Astrocyte (in vitro differentiated cells and primary cell): ENCODE measurements around the gene ANAPC7. TPM values are rescaled to one million over a fixed set of nuclear protein-coding genes. Genes with fewer than 3 reads are reported as not detected.

Source experiments
- DNase-seq: peaks from one replicate; pipeline ENCODE4 v3.0.0-alpha.2; 2010; ENCODE audit warnings: low read depth
- FAIRE-seq: peaks from 2 replicates; lab custom pipeline; 2011; peaks lifted over from hg19 to GRCh38; lab: Jason Lieb, UNC
- H2AFZ ChIP-seq: 2 replicates; pipeline ENCODE4 v1.6.0; 2012; ENCODE audit warnings: low read depth, low read length, inconsistent platforms
- H3K27ac ChIP-seq: 2 replicates; pipeline ENCODE4 v1.5.1; 2011; ENCODE audit warnings: low read depth, low read length, inconsistent platforms
- H3K27me3 ChIP-seq: 2 replicates; pipeline ENCODE4 v1.6.0; 2011; ENCODE audit warnings: low read length, inconsistent platforms; ENCODE audit not compliant: insufficient read depth
- H3K36me3 ChIP-seq: 2 replicates; pipeline ENCODE4 v1.5.1; 2011; ENCODE audit warnings: low read length, inconsistent platforms; ENCODE audit not compliant: insufficient read depth
- H3K4me1 ChIP-seq: 2 replicates; pipeline ENCODE4 v1.5.1; 2011; ENCODE audit warnings: low read length, inconsistent platforms; ENCODE audit not compliant: insufficient read depth
- H3K4me2 ChIP-seq: 2 replicates; pipeline ENCODE4 v1.6.0; 2012; ENCODE audit warnings: low read length, inconsistent platforms
- H3K4me3 ChIP-seq: 2 replicates; pipeline ENCODE4 v1.5.1; 2011; ENCODE audit warnings: low read depth, mild to moderate bottlenecking, low read length, inconsistent platforms; ENCODE audit not compliant: insufficient read depth
- H3K79me2 ChIP-seq: 2 replicates; pipeline ENCODE4 v1.6.0; 2012; ENCODE audit warnings: mild to moderate bottlenecking, low read length, inconsistent platforms; ENCODE audit not compliant: insufficient read depth
- H3K9ac ChIP-seq: 2 replicates; pipeline ENCODE4 v1.6.0; 2012; ENCODE audit warnings: mild to moderate bottlenecking, low read length, inconsistent platforms
- H3K9me3 ChIP-seq: 2 replicates; pipeline ENCODE4 v1.5.1; 2012; ENCODE audit warnings: low read depth, mild to moderate bottlenecking, low read length, inconsistent platforms; ENCODE audit not compliant: insufficient read depth
- H4K20me1 ChIP-seq: 2 replicates; pipeline ENCODE4 v1.6.0; 2012; ENCODE audit warnings: low read length, inconsistent platforms; ENCODE audit not compliant: insufficient read depth
- H3K27ac Mint-ChIP-seq: one replicate; pipeline ENCODE4 v1.8.0; 2021; ENCODE audit warnings: mild to moderate bottlenecking, mixed read lengths; ENCODE audit not compliant: unreplicated experiment
- H3K27me3 Mint-ChIP-seq: one replicate; pipeline ENCODE4 v1.8.0; 2021; ENCODE audit warnings: low read depth, mixed read lengths; ENCODE audit not compliant: unreplicated experiment
- H3K36me3 Mint-ChIP-seq: one replicate; pipeline ENCODE4 v1.8.0; 2021; ENCODE audit warnings: low read depth, mixed read lengths; ENCODE audit not compliant: unreplicated experiment
- H3K4me1 Mint-ChIP-seq: one replicate; pipeline ENCODE4 v1.8.0; 2021; ENCODE audit warnings: low read depth, mixed read lengths; ENCODE audit not compliant: unreplicated experiment
- H3K4me3 Mint-ChIP-seq: one replicate; pipeline ENCODE4 v1.8.0; 2021; ENCODE audit warnings: mild to moderate bottlenecking, moderate library complexity, mixed read lengths; ENCODE audit not compliant: unreplicated experiment
- H3K9me3 Mint-ChIP-seq: one replicate; pipeline ENCODE4 v1.8.0; 2021; ENCODE audit warnings: mild to moderate bottlenecking, mixed read lengths; ENCODE audit not compliant: unreplicated experiment
- CTCF ChIP-seq: IDR thresholded peaks from 2 replicates; pipeline ENCODE4 v1.5.1; 2011; ENCODE audit warnings: low read depth, mild to moderate bottlenecking, inconsistent platforms, low read length, moderate library complexity; ENCODE audit not compliant: insufficient read depth
- EZH2 ChIP-seq: IDR thresholded peaks from 2 replicates; pipeline ENCODE4 v1.6.1; 2012; ENCODE audit warnings: mild to moderate bottlenecking, low read length, inconsistent platforms; ENCODE audit not compliant: insufficient read depth
- total RNA-seq: library from RNA; stranded (reverse); gene quantifications from 2 replicates; pipeline ENCODE4 v1.2.1, GENCODE V29; 2021

ANAPC7 gene
- total RNA-seq, 1 donor from 2014 or later = 50.7 TPM

DNA sequence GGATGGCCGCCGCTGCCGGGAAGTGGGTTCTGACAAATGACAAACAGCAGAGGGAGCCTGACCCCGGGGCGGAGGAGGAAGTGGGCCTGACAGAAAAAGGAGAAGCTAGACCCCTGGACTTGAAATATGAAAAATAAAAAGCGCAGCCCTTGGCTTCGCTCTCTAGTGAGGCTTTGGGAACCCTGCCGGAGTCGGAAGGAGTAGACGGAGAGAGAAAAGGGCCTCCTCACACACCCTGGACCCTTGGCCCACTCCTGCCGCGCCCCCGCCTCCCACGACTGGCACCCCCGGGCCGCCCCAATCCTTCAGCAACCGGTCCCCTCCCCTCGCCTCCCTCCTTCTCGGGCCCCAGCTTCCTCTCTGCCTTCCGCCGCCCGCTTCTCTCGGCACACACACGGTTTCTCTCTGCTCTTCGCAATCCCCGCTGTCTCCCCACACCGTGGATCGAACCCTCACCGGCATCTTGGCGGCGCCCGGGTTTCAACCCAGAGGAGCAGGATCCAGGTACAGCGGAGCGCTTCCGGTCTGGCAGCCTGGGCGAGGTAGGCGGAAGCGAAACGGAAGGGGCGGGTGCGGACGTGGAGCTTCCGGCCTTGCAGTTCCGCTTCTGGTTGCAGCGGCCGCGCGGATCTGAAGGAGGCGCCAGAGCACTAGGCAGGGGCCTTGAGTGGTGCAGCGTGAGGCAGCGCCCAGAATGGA, 46.4 kb upstream of the ANAPC7 start, which contains the start of gene ARPC3:
TSS of gene ARPC3 (minus strand) at position 539 of the 699 bp plus-strand sequence. CDS start at position 462, 77 bp downstream.
- Histone ChIP-seq H3K4me2 (peak within 1 kb of the TSS; percentile 88), H3K9me3 (no peaks in the 10 kb centered on the region), H3K79me2 (peaks cover 52% of the 10 kb centered on the region), H4K20me1 (peaks cover 24% of the 10 kb centered on the region), H3K27me3 (no peaks in the 10 kb centered on the region), H3K9ac (peak within 1 kb of the TSS; percentile 95), H3K27ac (peak within 1 kb of the TSS; percentile 88), H2AFZ (peak within 1 kb of the TSS; percentile 87), H3K4me3 (peak within 1 kb of the TSS; percentile 90), H3K36me3 (peaks cover 15% of the 10 kb centered on the region), H3K4me1 (peaks cover 3% of the 10 kb centered on the region)
- FAIRE-seq (no peak), DNase-seq (peak; percentile 87)
- no peaks in the 10 kb centered on the region for H3K27me3 Mint-ChIP-seq
- peaks cover 12% of the 10 kb centered on the region for H3K36me3 Mint-ChIP-seq
- no peaks in the 10 kb centered on the region for H3K9me3 Mint-ChIP-seq
- peak within 1 kb of the TSS; percentile 99 for H3K4me3 Mint-ChIP-seq
- H3K4me1 Mint-ChIP-seq = peaks cover 11% of the 10 kb centered on the region
- H3K27ac Mint-ChIP-seq = peak within 1 kb of the TSS; percentile 100
- TF ChIP-seq EZH2 = no peak
- peak; percentile 71 for TF ChIP-seq CTCF

- Histone ChIP-seq H4K20me1 (peaks cover 39% of the 10 kb centered on the region), H2AFZ (no peak overlapping the region), H3K79me2 (peaks cover 65% of the 10 kb centered on the region), H3K27me3 (no peaks in the 10 kb centered on the region), H3K4me2 (no peak overlapping the region), H3K27ac (no peak overlapping the region), H3K4me1 (peaks cover 3% of the 10 kb centered on the region), H3K4me3 (no peak overlapping the region), H3K9ac (no peak overlapping the region), H3K36me3 (peaks cover 33% of the 10 kb centered on the region), H3K9me3 (no peaks in the 10 kb centered on the region)
- Mint-ChIP-seq H3K27me3 (no peaks in the 10 kb centered on the region), H3K27ac (no peak overlapping the region), H3K36me3 (peaks cover 12% of the 10 kb centered on the region), H3K4me1 (peaks cover 10% of the 10 kb centered on the region), H3K4me3 (no peak overlapping the region), H3K9me3 (no peaks in the 10 kb centered on the region)
- TF ChIP-seq CTCF = no peak
- no peak for TF ChIP-seq EZH2
- FAIRE-seq = no peak
- DNase-seq = no peak
Observed at GRCh38 chr12:110444455-110444854, 40.9 kb upstream of the ANAPC7 start.

DNA sequence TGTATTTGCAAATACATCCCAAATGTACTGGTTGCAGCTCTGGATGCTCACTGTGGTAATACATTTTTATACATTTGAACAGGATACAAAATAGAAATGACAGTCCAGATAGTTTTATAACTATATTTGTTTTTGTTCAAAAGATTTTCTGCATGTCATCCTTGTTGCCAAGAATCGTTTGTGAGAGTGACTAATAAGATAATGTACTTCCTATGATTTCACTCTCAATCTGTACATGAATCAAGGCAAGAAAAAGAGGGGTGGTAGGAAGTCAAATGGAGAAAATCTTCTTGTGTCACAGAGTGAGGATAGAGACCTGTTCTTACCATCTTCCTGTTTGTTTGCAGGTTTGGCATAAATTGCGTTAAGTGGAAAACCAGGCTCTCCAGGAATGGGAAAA, 32.7 kb upstream of the ANAPC7 start:
- no peaks in the 10 kb centered on the region for H3K9me3 Mint-ChIP-seq
- Histone ChIP-seq H3K79me2 (peaks cover under 1% of the 10 kb centered on the region), H3K27ac (no peak overlapping the region), H2AFZ (no peak overlapping the region), H3K4me1 (no peaks in the 10 kb centered on the region), H3K4me3 (no peak overlapping the region), H3K4me2 (no peak overlapping the region), H3K9me3 (no peaks in the 10 kb centered on the region), H3K9ac (no peak overlapping the region), H3K27me3 (no peaks in the 10 kb centered on the region), H4K20me1 (peaks cover 6% of the 10 kb centered on the region), H3K36me3 (peaks cover 24% of the 10 kb centered on the region)
- FAIRE-seq (no peak), DNase-seq (peak; percentile 4)
- no peak for TF ChIP-seq CTCF
- TF ChIP-seq EZH2 = no peak
- H3K36me3 Mint-ChIP-seq = peaks cover 7% of the 10 kb centered on the region
- H3K27me3 Mint-ChIP-seq = no peaks in the 10 kb centered on the region
- no peaks in the 10 kb centered on the region for H3K4me1 Mint-ChIP-seq
- H3K4me3 Mint-ChIP-seq = no peak overlapping the region
- no peak overlapping the region for H3K27ac Mint-ChIP-seq
